Sigmoid colon (tissue), 4 donors: ENCODE data around the gene PDE6D.

ENCODE experiments used
- CTCF ChIP-seq, 4 experiments: fragments of 450-650 bp in 3 of 4; fragments of 200-600 bp in 1 of 4; IDR thresholded peaks; one replicate each; pipeline ENCODE4 v1.5.1; 2016 to 2019; ENCODE audit warnings: antibody characterized with exemption in 4 of 4, mild to moderate bottlenecking in 3 of 4, moderate library complexity in 2 of 4
- POLR2A ChIP-seq, 2 donors: fragments of 450-650 bp; IDR thresholded peaks; one replicate each; pipeline ENCODE4 v1.6.1; 2016; ENCODE audit warnings: antibody characterized with exemption in 2 of 2, mild to moderate bottlenecking in 2 of 2, moderate library complexity in 2 of 2
- POLR2AphosphoS5 ChIP-seq, 4 donors: sonication (generic); formaldehyde crosslinking; IDR thresholded peaks; one replicate each; pipeline ENCODE4 v1.6.1; 2017; ENCODE audit warnings: antibody characterized with exemption in 4 of 4

- TF ChIP-seq CTCF (IDR thresholded peaks at IDR 0.05) (no peak), POLR2AphosphoS5 (IDR thresholded peaks at IDR 0.05) (peak in 3 of 4 donors; percentile 60 to 68 (median 66)), POLR2A (IDR thresholded peaks at IDR 0.05) (no peak)
Measured at GRCh38 chr2:231786177-231786916, 5.3 kb upstream of the PDE6D start, which contains the start of gene COPS7B.
